ENCODE data around the gene TLCD2. TPM values are rescaled to one million over a fixed set of nuclear protein-coding genes. Genes with fewer than 3 reads are reported as not detected.
"Not testable (repeated sequence)": the region's sequence is repeated elsewhere in the genome, so short reads cannot be mapped to it uniquely, and the experiment has no call there.

The TLCD2 gene
- total and polyA plus RNA-seq, 9 donors = 2.6 to 8.0 (median 4.9) TPM

GRCh38 chr17:1709403-1709951 is 700 bp downstream of the TLCD2 start:
- peaks cover 35% of the 10 kb centered on the region for H3K36me3 ChIP-seq (ENCODE audit: control insufficient read depth, insufficient read depth, low read length)
- no peaks in the 10 kb centered on the region for H3K27me3 ChIP-seq (ENCODE audit: control insufficient read depth, insufficient read depth, low read length)
- H3K4me1 ChIP-seq (ENCODE audit: control insufficient read depth, insufficient read depth, low read length) = peaks cover 39% of the 10 kb centered on the region
- no peak overlapping the region for H3K27ac ChIP-seq (ENCODE audit: low read length)
- H3K4me3 ChIP-seq (ENCODE audit: low read length) = peak overlapping the region; percentile 50
- no peak for DNase-seq
- 0% methylated on average over 1 of the region's 16 CpGs for WGBS (ENCODE audit: insufficient coverage)
- no peaks in the 10 kb centered on the region for H3K9me3 ChIP-seq (replicated peaks; ENCODE audit: control insufficient read depth, low read depth, low read length)

GRCh38 chr17:1708791-1709346 is 1.3 kb downstream of the TLCD2 start:
- H3K4me1 ChIP-seq (ENCODE audit: control insufficient read depth, insufficient read depth, low read length) = peaks cover 33% of the 10 kb centered on the region
- H3K27ac ChIP-seq (ENCODE audit: low read length); DNase-seq; H3K9me3 ChIP-seq (replicated peaks; ENCODE audit: control insufficient read depth, low read depth, low read length); H3K4me3 ChIP-seq (ENCODE audit: low read length); H3K27me3 ChIP-seq (ENCODE audit: control insufficient read depth, insufficient read depth, low read length): not testable (repeated sequence)
- H3K36me3 ChIP-seq (ENCODE audit: control insufficient read depth, insufficient read depth, low read length) = peaks cover 31% of the 10 kb centered on the region
- 81% methylated on average over 6 of the region's 10 CpGs for WGBS (ENCODE audit: insufficient coverage)

- Histone ChIP-seq H3K4me1 (ENCODE audit: control insufficient read depth, insufficient read depth, low read length) (peaks cover 18% of the 10 kb centered on the region), H3K36me3 (ENCODE audit: control insufficient read depth, insufficient read depth, low read length) (peaks cover 13% of the 10 kb centered on the region), H3K9me3 (replicated peaks; ENCODE audit: control insufficient read depth, low read depth, low read length) (no peaks in the 10 kb centered on the region), H3K4me3 (ENCODE audit: low read length) (no peak overlapping the region), H3K27ac (ENCODE audit: low read length) (no peak overlapping the region), H3K27me3 (ENCODE audit: control insufficient read depth, insufficient read depth, low read length) (no peaks in the 10 kb centered on the region)
- WGBS (ENCODE audit: insufficient coverage) = 100% methylated on average over 2 of the region's 5 CpGs
- DNase-seq = no peak
These were observed 3.1 kb downstream of the TLCD2 start for GRCh38 chr17:1707107-1707506.

- WGBS (ENCODE audit: insufficient coverage) = 77% methylated on average over 7 of the region's 7 CpGs
- Histone ChIP-seq H3K9me3 (replicated peaks; ENCODE audit: control insufficient read depth, low read depth, low read length) (no peaks in the 10 kb centered on the region), H3K4me1 (ENCODE audit: control insufficient read depth, insufficient read depth, low read length) (peaks cover 9% of the 10 kb centered on the region)
These were observed 5.2 kb downstream of the TLCD2 start for GRCh38 chr17:1705004-1705403.

GRCh38 chr17:1703063-1703462 is 7.1 kb downstream of the TLCD2 start:
- H3K27ac ChIP-seq (ENCODE audit: low read length) = no peak overlapping the region
- H3K9me3 ChIP-seq (replicated peaks; ENCODE audit: control insufficient read depth, low read depth, low read length) = no peaks in the 10 kb centered on the region
- H3K4me1 ChIP-seq (ENCODE audit: control insufficient read depth, insufficient read depth, low read length) = no peaks in the 10 kb centered on the region
- no peaks in the 10 kb centered on the region for H3K27me3 ChIP-seq (ENCODE audit: control insufficient read depth, insufficient read depth, low read length)
- no peak overlapping the region for H3K4me3 ChIP-seq (ENCODE audit: low read length)
- no peak for DNase-seq
- H3K36me3 ChIP-seq (ENCODE audit: control insufficient read depth, insufficient read depth, low read length) = peaks cover 3% of the 10 kb centered on the region
- 18% methylated on average over 2 of the region's 4 CpGs for WGBS (ENCODE audit: insufficient coverage)

More at GRCh38 chr17:1705004-1705403, 5.2 kb downstream of the TLCD2 start:
- no peak for DNase-seq
- Histone ChIP-seq H3K27me3 (ENCODE audit: control insufficient read depth, insufficient read depth, low read length) (no peaks in the 10 kb centered on the region), H3K36me3 (ENCODE audit: control insufficient read depth, insufficient read depth, low read length) (peaks cover 3% of the 10 kb centered on the region), H3K4me3 (ENCODE audit: low read length) (no peak overlapping the region), H3K27ac (ENCODE audit: low read length) (no peak overlapping the region)

- not testable (repeated sequence) for H3K27me3 ChIP-seq (ENCODE audit: control insufficient read depth, insufficient read depth, low read length); DNase-seq; H3K27ac ChIP-seq (ENCODE audit: low read length); H3K36me3 ChIP-seq (ENCODE audit: control insufficient read depth, insufficient read depth, low read length); H3K4me1 ChIP-seq (ENCODE audit: control insufficient read depth, insufficient read depth, low read length); H3K4me3 ChIP-seq (ENCODE audit: low read length); H3K9me3 ChIP-seq (replicated peaks; ENCODE audit: control insufficient read depth, low read depth, low read length)
- no CpG with 5 or more reads among the region's 5 CpGs for WGBS (ENCODE audit: insufficient coverage)
These were observed 10.3 kb downstream of the TLCD2 start for GRCh38 chr17:1699891-1700290.

GRCh38 chr17:1697681-1698080 is 12.5 kb downstream of the TLCD2 start:
- H3K4me1 ChIP-seq (ENCODE audit: control insufficient read depth, insufficient read depth, low read length) = no peaks in the 10 kb centered on the region
- no peaks in the 10 kb centered on the region for H3K9me3 ChIP-seq (replicated peaks; ENCODE audit: control insufficient read depth, low read depth, low read length)
- no peak overlapping the region for H3K4me3 ChIP-seq (ENCODE audit: low read length)
- no peak for DNase-seq
- 33% methylated on average over 3 of the region's 5 CpGs for WGBS (ENCODE audit: insufficient coverage)
- no peaks in the 10 kb centered on the region for H3K36me3 ChIP-seq (ENCODE audit: control insufficient read depth, insufficient read depth, low read length)
- H3K27ac ChIP-seq (ENCODE audit: low read length) = no peak overlapping the region
- no peaks in the 10 kb centered on the region for H3K27me3 ChIP-seq (ENCODE audit: control insufficient read depth, insufficient read depth, low read length)

GRCh38 chr17:1695365-1695764 is 14.8 kb downstream of the TLCD2 start:
- Histone ChIP-seq H3K4me3 (ENCODE audit: low read length) (no peak overlapping the region), H3K4me1 (ENCODE audit: control insufficient read depth, insufficient read depth, low read length) (no peaks in the 10 kb centered on the region), H3K27me3 (ENCODE audit: control insufficient read depth, insufficient read depth, low read length) (no peaks in the 10 kb centered on the region), H3K27ac (ENCODE audit: low read length) (no peak overlapping the region), H3K9me3 (replicated peaks; ENCODE audit: control insufficient read depth, low read depth, low read length) (no peaks in the 10 kb centered on the region), H3K36me3 (ENCODE audit: control insufficient read depth, insufficient read depth, low read length) (no peaks in the 10 kb centered on the region)
- 90% methylated on average over 6 of the region's 8 CpGs for WGBS (ENCODE audit: insufficient coverage)
- DNase-seq = no peak

GRCh38 chr17:1693339-1693738 is 16.8 kb downstream of the TLCD2 start:
- H3K9me3 ChIP-seq (replicated peaks; ENCODE audit: control insufficient read depth, low read depth, low read length) = no peaks in the 10 kb centered on the region
- H3K27ac ChIP-seq (ENCODE audit: low read length) = no peak overlapping the region
- no peaks in the 10 kb centered on the region for H3K4me1 ChIP-seq (ENCODE audit: control insufficient read depth, insufficient read depth, low read length)
- no peak overlapping the region for H3K4me3 ChIP-seq (ENCODE audit: low read length)
- no peaks in the 10 kb centered on the region for H3K27me3 ChIP-seq (ENCODE audit: control insufficient read depth, insufficient read depth, low read length)
- WGBS (ENCODE audit: insufficient coverage) = 89% methylated on average over 5 of the region's 7 CpGs
- DNase-seq = no peak
- no peaks in the 10 kb centered on the region for H3K36me3 ChIP-seq (ENCODE audit: control insufficient read depth, insufficient read depth, low read length)

GRCh38 chr17:1690544-1691221 is 19.5 kb downstream of the TLCD2 start:
- DNase-seq = no peak
- H3K4me3 ChIP-seq (ENCODE audit: low read length) = no peak overlapping the region
- no CpG with 5 or more reads among the region's 8 CpGs for WGBS (ENCODE audit: insufficient coverage)
- no peak overlapping the region for H3K27ac ChIP-seq (ENCODE audit: low read length)
- H3K36me3 ChIP-seq (ENCODE audit: control insufficient read depth, insufficient read depth, low read length) = no peaks in the 10 kb centered on the region
- H3K9me3 ChIP-seq (replicated peaks; ENCODE audit: control insufficient read depth, low read depth, low read length) = no peaks in the 10 kb centered on the region
- no peaks in the 10 kb centered on the region for H3K27me3 ChIP-seq (ENCODE audit: control insufficient read depth, insufficient read depth, low read length)
- no peaks in the 10 kb centered on the region for H3K4me1 ChIP-seq (ENCODE audit: control insufficient read depth, insufficient read depth, low read length)

Measured in muscle of leg (tissue), 11 donors.